ENCODE data around the gene SLC6A9. TPM values are rescaled to one million over a fixed set of nuclear protein-coding genes. Genes with fewer than 3 reads are reported as not detected.

Gene SLC6A9
- total RNA-seq, 1 donor, result 11.7 TPM

DNA sequence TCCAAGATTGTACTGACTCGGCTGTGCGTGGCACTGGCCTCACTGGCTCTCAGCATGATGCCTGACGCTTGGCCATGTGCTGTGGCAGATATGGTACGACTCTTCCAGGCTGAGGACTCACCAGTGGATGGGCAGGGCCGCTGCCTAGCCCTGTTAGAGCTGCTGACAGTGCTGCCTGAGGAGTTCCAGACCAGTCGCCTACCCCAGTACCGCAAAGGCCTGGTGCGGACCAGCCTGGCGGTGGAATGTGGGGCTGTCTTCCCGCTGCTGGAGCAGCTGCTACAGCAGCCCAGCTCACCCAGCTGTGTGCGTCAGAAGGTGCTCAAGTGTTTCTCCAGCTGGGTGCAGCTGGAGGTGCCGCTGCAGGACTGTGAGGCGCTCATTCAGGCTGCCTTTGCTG lies 81.6 kb downstream of the SLC6A9 start:
- TF ChIP-seq, protein P1, sequence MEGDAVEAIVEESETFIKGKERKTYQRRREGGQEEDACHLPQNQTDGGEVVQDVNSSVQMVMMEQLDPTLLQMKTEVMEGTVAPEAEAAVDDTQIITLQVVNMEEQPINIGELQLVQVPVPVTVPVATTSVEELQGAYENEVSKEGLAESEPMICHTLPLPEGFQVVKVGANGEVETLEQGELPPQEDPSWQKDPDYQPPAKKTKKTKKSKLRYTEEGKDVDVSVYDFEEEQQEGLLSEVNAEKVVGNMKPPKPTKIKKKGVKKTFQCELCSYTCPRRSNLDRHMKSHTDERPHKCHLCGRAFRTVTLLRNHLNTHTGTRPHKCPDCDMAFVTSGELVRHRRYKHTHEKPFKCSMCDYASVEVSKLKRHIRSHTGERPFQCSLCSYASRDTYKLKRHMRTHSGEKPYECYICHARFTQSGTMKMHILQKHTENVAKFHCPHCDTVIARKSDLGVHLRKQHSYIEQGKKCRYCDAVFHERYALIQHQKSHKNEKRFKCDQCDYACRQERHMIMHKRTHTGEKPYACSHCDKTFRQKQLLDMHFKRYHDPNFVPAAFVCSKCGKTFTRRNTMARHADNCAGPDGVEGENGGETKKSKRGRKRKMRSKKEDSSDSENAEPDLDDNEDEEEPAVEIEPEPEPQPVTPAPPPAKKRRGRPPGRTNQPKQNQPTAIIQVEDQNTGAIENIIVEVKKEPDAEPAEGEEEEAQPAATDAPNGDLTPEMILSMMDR (IDR thresholded peaks at IDR 0.05; ENCODE audit: insufficient read depth, low read depth, low read length), result no peak
- DNase-seq (ENCODE audit: low read depth), result peak; percentile 76

DNA sequence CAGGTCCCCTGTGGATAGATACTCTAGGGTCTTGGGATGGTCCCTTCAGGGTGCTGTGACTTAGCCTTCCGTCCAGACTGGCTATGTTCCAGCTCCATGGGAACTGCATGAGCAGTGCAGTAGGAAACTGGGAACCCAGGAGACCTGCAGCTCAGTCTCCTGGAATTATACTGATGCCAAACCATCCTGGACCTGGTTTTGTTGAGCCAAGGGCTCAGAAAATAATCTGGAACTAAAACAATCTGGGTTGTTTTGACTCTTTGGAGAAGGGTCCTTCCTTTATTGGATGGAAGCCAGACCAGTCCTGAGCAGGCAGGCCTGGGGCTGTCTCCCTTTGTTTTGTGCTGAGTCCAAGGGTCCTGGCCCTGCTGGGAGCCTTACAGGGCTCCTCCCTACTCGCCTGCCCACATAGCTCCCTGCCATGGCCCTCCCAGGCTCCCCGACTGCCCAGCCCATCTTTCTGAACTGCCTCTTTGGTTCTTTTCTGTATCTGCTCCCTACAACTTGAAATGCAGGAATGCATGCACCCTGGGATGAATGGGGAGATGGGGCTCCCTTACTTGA lies 83.3 kb downstream of the SLC6A9 start:
- no peak for DNase-seq (ENCODE audit: low read depth)

More for the DNA sequence above, 81.6 kb downstream of the SLC6A9 start:
- H3K4me3 ChIP-seq (ENCODE audit: low read depth, low read length), result no peak overlapping the region

DNA sequence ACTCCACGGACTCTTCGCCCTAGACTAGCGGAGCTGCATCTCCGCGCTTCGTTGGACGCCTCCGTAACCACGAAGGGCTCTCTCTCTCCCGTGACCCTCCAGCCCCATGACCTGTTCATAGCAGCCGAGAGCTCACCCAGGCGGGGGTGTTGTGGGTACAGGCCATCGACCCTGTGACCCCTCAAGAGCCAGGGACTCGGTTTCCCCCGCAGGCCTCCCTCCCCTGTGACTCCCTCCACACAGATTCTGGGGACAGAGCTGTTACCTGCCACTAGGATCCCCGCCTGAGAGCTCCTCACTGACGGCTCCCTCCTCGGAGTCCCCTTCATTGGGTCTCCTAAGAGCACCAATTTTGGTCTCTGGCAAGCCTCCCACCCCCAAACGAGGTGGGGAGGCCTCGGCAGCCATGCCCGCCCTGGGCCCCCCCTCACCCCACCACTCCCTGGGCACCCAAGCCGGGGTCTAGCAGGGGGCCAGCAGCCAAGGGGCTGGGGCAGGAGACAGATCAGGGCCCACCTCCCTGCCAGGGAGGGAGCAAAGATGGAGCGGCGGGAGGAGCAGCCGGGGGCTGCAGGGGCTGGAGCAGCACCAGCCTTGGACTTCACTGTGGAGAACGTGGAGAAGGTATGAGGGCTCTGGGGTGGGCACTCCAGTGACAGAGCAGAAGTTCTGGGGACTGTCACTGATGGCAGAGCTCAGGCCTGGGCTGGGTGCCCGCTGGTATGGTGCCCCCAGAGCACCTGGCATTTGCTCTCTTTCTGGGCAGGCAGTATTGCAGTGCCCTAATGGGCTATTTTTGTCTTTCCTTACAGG lies 84.0 kb downstream of the SLC6A9 start:
- DNase-seq (ENCODE audit: low read depth), result no peak
- TF ChIP-seq, protein P1 (IDR thresholded peaks at IDR 0.05; ENCODE audit: insufficient read depth, low read depth, low read length), result no peak
- H3K4me3 ChIP-seq (ENCODE audit: low read depth, low read length), result peak overlapping the region; percentile 82

More for the DNA sequence above, 83.3 kb downstream of the SLC6A9 start:
- peak overlapping the region; percentile 82 for H3K4me3 ChIP-seq (ENCODE audit: low read depth, low read length)
- TF ChIP-seq, protein P1 (IDR thresholded peaks at IDR 0.05; ENCODE audit: insufficient read depth, low read depth, low read length), result no peak

Other genes with a start within 250 kb of the SLC6A9 start
- gene ARTN, start 97.7 kb downstream of the SLC6A9 start, total RNA-seq, result 0.86 TPM in 1 of 2 replicates, not detected in the other
- 18.7 and 20.7 TPM in 2 replicates for gene IPO13, start 84.5 kb downstream of the SLC6A9 start, total RNA-seq
- 18.6 and 22.5 TPM in 2 replicates for gene DPH2, start 61.5 kb downstream of the SLC6A9 start, total RNA-seq
- 76.0 and 104 TPM in 2 replicates for gene ATP6V0B, start 56.5 kb downstream of the SLC6A9 start, total RNA-seq
- gene B4GALT2, start 52.3 kb downstream of the SLC6A9 start, total RNA-seq, result 57.4 and 91.5 TPM in 2 replicates
- gene CCDC24, start 39.9 kb downstream of the SLC6A9 start, total RNA-seq, result 3.5 and 4.7 TPM in 2 replicates
- gene KLF17, start 87.4 kb upstream of the SLC6A9 start, total RNA-seq, result under 0.01 TPM in 2 replicates
- gene KLF18, start 110.2 kb upstream of the SLC6A9 start, total RNA-seq, result not detected in 2 replicates
- gene DMAP1, start 182.0 kb upstream of the SLC6A9 start, total RNA-seq, result 14.7 and 19.0 TPM in 2 replicates